ENCODE results near the gene DLX6. TPM values are rescaled to one million over a fixed set of nuclear protein-coding genes. Genes with fewer than 3 reads are reported as not detected.

The DLX6 gene
- total RNA-seq, 2 donors from 2014 or later, result 4.1 TPM; not detected in 1

- Histone ChIP-seq H3K4me1 (replicated peaks) (peaks cover 2% of the 10 kb centered on the region), H3K27ac (no peak overlapping the region), H3K27me3 (replicated peaks; ENCODE audit: insufficient read depth) (peaks cover 38% of the 10 kb centered on the region), H3K9me3 (no peaks in the 10 kb centered on the region), H3K36me3 (no peaks in the 10 kb centered on the region), H3K4me3 (no peak overlapping the region)
- TF ChIP-seq POLR2AphosphoS5 (IDR thresholded peaks at IDR 0.05) (no peak), POLR2A (IDR thresholded peaks at IDR 0.05) (no peak), CTCF (IDR thresholded peaks at IDR 0.05) (no peak)
- intact Hi-C loops (cut with DNase I), result no loop called here
- DNase-seq (ENCODE audit: low spot score), result no peak
- 52% methylated on average over 39 of the region's 39 CpGs for WGBS
Measured at GRCh38 chr7:97006816-97007582, 1.6 kb downstream of the DLX6 start.

- H3K9me3 ChIP-seq, result no peaks in the 10 kb centered on the region
- no peaks in the 10 kb centered on the region for H3K36me3 ChIP-seq
- no peak for DNase-seq (ENCODE audit: low spot score)
- intact Hi-C loops (cut with DNase I), result no loop called here
- no peak overlapping the region for H3K27ac ChIP-seq
- H3K27me3 ChIP-seq (replicated peaks; ENCODE audit: insufficient read depth), result peaks cover 36% of the 10 kb centered on the region
- TF ChIP-seq POLR2A (IDR thresholded peaks at IDR 0.05), result no peak
- TF ChIP-seq POLR2AphosphoS5 (IDR thresholded peaks at IDR 0.05), result no peak
- TF ChIP-seq CTCF (IDR thresholded peaks at IDR 0.05), result no peak
- 73% methylated on average over 8 of the region's 8 CpGs for WGBS
- H3K4me3 ChIP-seq, result no peak overlapping the region
- peaks cover 2% of the 10 kb centered on the region for H3K4me1 ChIP-seq (replicated peaks)
Measured at GRCh38 chr7:97007583-97007861, 2.2 kb downstream of the DLX6 start.

GRCh38 chr7:97008275-97008917 lies 3.0 kb downstream of the DLX6 start:
- H3K27ac ChIP-seq, result no peak overlapping the region
- TF ChIP-seq POLR2A (IDR thresholded peaks at IDR 0.05), result no peak
- TF ChIP-seq POLR2AphosphoS5 (IDR thresholded peaks at IDR 0.05), result no peak
- DNase-seq (ENCODE audit: low spot score), result no peak
- intact Hi-C loops (cut with DNase I), result no loop called here
- no peaks in the 10 kb centered on the region for H3K9me3 ChIP-seq
- 96% methylated on average over 3 of the region's 3 CpGs for WGBS
- H3K36me3 ChIP-seq, result no peaks in the 10 kb centered on the region
- H3K27me3 ChIP-seq (replicated peaks; ENCODE audit: insufficient read depth), result peaks cover 36% of the 10 kb centered on the region
- H3K4me1 ChIP-seq (replicated peaks), result no peaks in the 10 kb centered on the region
- H3K4me3 ChIP-seq, result no peak overlapping the region

GRCh38 chr7:97009753-97010732 lies 4.7 kb downstream of the DLX6 start:
- H3K27me3 ChIP-seq (replicated peaks; ENCODE audit: insufficient read depth), result peaks cover 27% of the 10 kb centered on the region
- H3K27ac ChIP-seq, result no peak overlapping the region
- no peaks in the 10 kb centered on the region for H3K36me3 ChIP-seq
- H3K4me3 ChIP-seq, result no peak overlapping the region
- no peaks in the 10 kb centered on the region for H3K4me1 ChIP-seq (replicated peaks)
- TF ChIP-seq POLR2A (IDR thresholded peaks at IDR 0.05) (no peak), CTCF (IDR thresholded peaks at IDR 0.05) (no peak), POLR2AphosphoS5 (IDR thresholded peaks at IDR 0.05) (no peak)
- no peaks in the 10 kb centered on the region for H3K9me3 ChIP-seq
- intact Hi-C loops (cut with DNase I), result no loop called here
- 53% methylated on average over 18 of the region's 18 CpGs for WGBS
- DNase-seq (ENCODE audit: low spot score), result no peak

GRCh38 chr7:97011104-97011503 lies 5.8 kb downstream of the DLX6 start:
- DNase-seq (ENCODE audit: low spot score), result no peak
- no peak overlapping the region for H3K4me3 ChIP-seq
- WGBS, result 37% methylated on average over 1 of the region's 1 CpG
- intact Hi-C loops (cut with DNase I), result no loop called here
- no peaks in the 10 kb centered on the region for H3K9me3 ChIP-seq
- TF ChIP-seq CTCF (IDR thresholded peaks at IDR 0.05) (no peak), POLR2AphosphoS5 (IDR thresholded peaks at IDR 0.05) (no peak), POLR2A (IDR thresholded peaks at IDR 0.05) (no peak)
- no peaks in the 10 kb centered on the region for H3K36me3 ChIP-seq
- no peaks in the 10 kb centered on the region for H3K4me1 ChIP-seq (replicated peaks)
- H3K27ac ChIP-seq, result no peak overlapping the region
- H3K27me3 ChIP-seq (replicated peaks; ENCODE audit: insufficient read depth), result peaks cover 26% of the 10 kb centered on the region
